ENCODE data around the gene USP44. TPM values are rescaled to one million over a fixed set of nuclear protein-coding genes. Genes with fewer than 3 reads are reported as not detected.

USP44 gene
- total RNA-seq, 2 donors from 2014 or later: 17.5 to 30.8 TPM

GRCh38 chr12:95544756-95545155 is 6.5 kb downstream of the USP44 start:
- Histone ChIP-seq H3K4me1 (ENCODE audit: control insufficient read depth, insufficient read depth, low read length) (no peaks in the 10 kb centered on the region), H3K36me3 (ENCODE audit: control insufficient read depth, insufficient read depth, low read length) (no peaks in the 10 kb centered on the region), H3K9me3 (ENCODE audit: control insufficient read depth, low read length) (peaks cover 8% of the 10 kb centered on the region), H3K27me3 (ENCODE audit: control insufficient read depth, insufficient read depth, low read length, poor library complexity, severe bottlenecking) (peaks cover 33% of the 10 kb centered on the region), H3K4me3 (ENCODE audit: low read length) (no peak overlapping the region), H3K27ac (ENCODE audit: low read depth, low read length) (no peak overlapping the region), H3K9ac (ENCODE audit: extremely low read depth, low read length, poor library complexity, severe bottlenecking) (no peak overlapping the region)
- H3K4me1 Mint-ChIP-seq: peaks cover 21% of the 10 kb centered on the region
- peaks cover 34% of the 10 kb centered on the region for H3K27me3 Mint-ChIP-seq (ENCODE audit: insufficient read depth)
- no peak for DNase-seq
- H3K27ac Mint-ChIP-seq: no peak overlapping the region
- H3K4me3 Mint-ChIP-seq: no peak overlapping the region
- no peak for TF ChIP-seq CTCF (conservative IDR thresholded peaks at IDR 0.05)
- H3K36me3 Mint-ChIP-seq (ENCODE audit: low read depth): peaks cover 7% of the 10 kb centered on the region
- H3K9me3 Mint-ChIP-seq: peaks cover 9% of the 10 kb centered on the region
- WGBS, 2 experiments (ENCODE audit: insufficient coverage in 1 of 2, insufficient read length in 1 of 2): no CpG with 5 or more reads among the region's 3 CpGs

- H3K27ac ChIP-seq (ENCODE audit: low read depth, low read length): no peak overlapping the region
- 94 to 100% methylated on average over 1 to 7 of the region's 7 CpGs for WGBS, 2 experiments (ENCODE audit: insufficient coverage in 1 of 2, insufficient read length in 1 of 2)
These were observed 8.0 kb downstream of the USP44 start for GRCh38 chr12:95543305-95543704.

GRCh38 chr12:95541436-95541835 is 9.8 kb downstream of the USP44 start:
- 91 to 92% methylated on average over 4 to 7 of the region's 7 CpGs for WGBS, 2 experiments (ENCODE audit: insufficient coverage in 1 of 2, insufficient read length in 1 of 2)
- Mint-ChIP-seq H3K9me3 (no peaks in the 10 kb centered on the region), H3K4me1 (peaks cover 31% of the 10 kb centered on the region), H3K4me3 (no peak overlapping the region), H3K27me3 (ENCODE audit: insufficient read depth) (peaks cover 15% of the 10 kb centered on the region), H3K27ac (no peak overlapping the region), H3K36me3 (ENCODE audit: low read depth) (peaks cover 2% of the 10 kb centered on the region)
- Histone ChIP-seq H3K9me3 (ENCODE audit: control insufficient read depth, low read length) (no peaks in the 10 kb centered on the region), H3K27ac (ENCODE audit: low read depth, low read length) (no peak overlapping the region), H3K4me1 (ENCODE audit: control insufficient read depth, insufficient read depth, low read length) (no peaks in the 10 kb centered on the region), H3K27me3 (ENCODE audit: control insufficient read depth, insufficient read depth, low read length, poor library complexity, severe bottlenecking) (peaks cover 20% of the 10 kb centered on the region), H3K4me3 (ENCODE audit: low read length) (no peak overlapping the region), H3K36me3 (ENCODE audit: control insufficient read depth, insufficient read depth, low read length) (no peaks in the 10 kb centered on the region), H3K9ac (ENCODE audit: extremely low read depth, low read length, poor library complexity, severe bottlenecking) (no peak overlapping the region)
- DNase-seq: no peak
- TF ChIP-seq CTCF (conservative IDR thresholded peaks at IDR 0.05): no peak

More at GRCh38 chr12:95543305-95543704, 8.0 kb downstream of the USP44 start:
- Mint-ChIP-seq H3K4me3 (no peak overlapping the region), H3K9me3 (no peaks in the 10 kb centered on the region), H3K4me1 (peaks cover 29% of the 10 kb centered on the region), H3K36me3 (ENCODE audit: low read depth) (peaks cover 2% of the 10 kb centered on the region), H3K27me3 (ENCODE audit: insufficient read depth) (peaks cover 31% of the 10 kb centered on the region), H3K27ac (no peak overlapping the region)
- H3K4me3 ChIP-seq (ENCODE audit: low read length): no peak overlapping the region
- peaks cover 36% of the 10 kb centered on the region for H3K27me3 ChIP-seq (ENCODE audit: control insufficient read depth, insufficient read depth, low read length, poor library complexity, severe bottlenecking)
- H3K36me3 ChIP-seq (ENCODE audit: control insufficient read depth, insufficient read depth, low read length): no peaks in the 10 kb centered on the region
- no peak for TF ChIP-seq CTCF (conservative IDR thresholded peaks at IDR 0.05)
- no peaks in the 10 kb centered on the region for H3K4me1 ChIP-seq (ENCODE audit: control insufficient read depth, insufficient read depth, low read length)
- no peak overlapping the region for H3K9ac ChIP-seq (ENCODE audit: extremely low read depth, low read length, poor library complexity, severe bottlenecking)
- DNase-seq: no peak
- no peaks in the 10 kb centered on the region for H3K9me3 ChIP-seq (ENCODE audit: control insufficient read depth, low read length)
